HG02798 (cell line): ENCODE data around the gene UBE2I.

Experiments
- ATAC-seq: cut with Tn5 transposase; IDR thresholded peaks from one replicate; pipeline ENCODE4 v1.9.1; 2021; ENCODE audit warnings: mild to moderate bottlenecking; ENCODE audit not compliant: unreplicated experiment, poor library complexity

UBE2I gene

GRCh38 chr16:1311738-1312466 is 2.5 kb downstream of the UBE2I start:
- no peak for ATAC-seq

- ATAC-seq: no peak
These were observed 3.0 kb downstream of the UBE2I start for GRCh38 chr16:1312467-1312816.

DNA sequence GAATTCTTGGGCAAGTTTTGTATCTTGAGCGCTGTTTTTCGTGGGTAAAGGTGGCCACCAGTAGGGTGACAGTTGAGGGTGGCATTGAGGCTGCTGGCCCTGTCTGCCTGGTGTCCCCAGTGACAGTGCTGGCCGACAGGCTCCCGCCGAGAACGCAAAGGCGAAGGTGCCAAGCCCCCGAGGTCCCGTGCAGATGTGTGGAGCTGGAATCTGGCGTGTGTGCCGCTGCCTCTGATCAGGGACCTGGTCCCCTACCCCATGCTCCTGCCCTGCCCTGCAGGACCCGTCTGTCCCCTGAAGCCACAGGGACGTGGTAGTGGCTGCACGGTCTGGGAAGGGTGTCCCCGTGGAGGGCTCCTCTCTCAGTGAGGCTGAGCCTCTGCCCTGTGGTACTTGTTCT is 3.5 kb downstream of the UBE2I start:
- ATAC-seq: no peak

DNA sequence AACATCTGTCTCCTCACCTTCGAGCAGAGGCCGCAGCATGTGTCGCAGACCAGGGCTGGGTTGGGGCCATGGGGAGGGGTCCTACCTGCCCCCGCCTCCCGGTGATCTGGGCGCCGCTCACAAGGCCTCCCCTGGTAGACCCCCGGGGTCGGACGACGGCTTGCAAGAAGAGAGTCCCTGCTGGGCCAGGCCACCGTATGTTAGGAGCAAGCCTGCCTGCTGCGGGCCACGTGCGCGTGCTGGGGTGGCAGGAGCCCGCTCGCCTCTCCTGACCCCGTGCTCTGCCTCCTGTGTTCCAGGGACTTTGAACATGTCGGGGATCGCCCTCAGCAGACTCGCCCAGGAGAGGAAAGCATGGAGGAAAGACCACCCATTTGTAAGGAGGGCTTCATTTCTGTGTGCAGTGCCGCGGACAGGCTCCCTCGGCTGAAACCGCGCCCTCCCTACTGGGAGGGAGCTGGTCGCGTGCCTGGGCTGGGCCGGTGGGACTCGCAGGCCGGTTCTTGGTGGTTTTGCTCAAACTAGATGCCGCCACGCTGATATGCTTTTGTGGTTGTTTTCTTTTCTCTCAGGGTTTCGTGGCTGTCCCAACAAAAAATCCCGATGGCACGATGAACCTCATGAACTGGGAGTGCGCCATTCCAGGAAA is 4.4 kb downstream of the UBE2I start:
- ATAC-seq: no peak

DNA sequence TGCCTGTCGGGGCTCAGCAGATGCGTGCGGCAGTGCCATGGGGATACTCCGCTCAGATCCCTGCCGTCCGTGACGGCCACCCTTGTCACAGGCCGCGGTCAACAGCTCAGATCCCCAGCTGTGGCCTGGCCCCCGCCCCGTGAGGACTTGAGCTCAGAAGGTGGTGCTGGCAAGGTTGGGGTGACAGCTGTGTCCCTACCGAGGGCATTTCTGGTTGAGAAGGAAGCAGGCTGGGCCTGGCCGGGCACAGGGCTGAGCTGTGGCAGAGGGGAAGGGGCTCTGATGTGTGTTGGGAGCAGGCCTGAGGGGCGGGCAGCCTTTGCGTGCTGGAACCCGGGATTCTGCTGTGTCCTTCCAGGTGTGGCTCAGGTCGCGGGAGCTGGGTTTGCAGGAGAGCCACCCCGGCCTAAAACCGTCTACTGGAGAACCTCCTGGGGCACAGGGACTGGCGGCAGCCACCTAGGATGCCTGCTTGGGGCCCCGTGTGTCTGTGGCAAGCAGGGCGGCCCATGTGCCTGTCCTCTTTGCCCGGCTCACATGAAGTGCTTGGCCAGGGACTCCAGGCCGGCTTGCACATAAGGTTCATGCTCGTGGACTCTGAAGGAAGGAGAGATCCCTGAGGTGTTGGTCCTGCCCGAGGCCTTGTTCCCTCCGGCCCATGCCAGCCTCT is 5.1 kb downstream of the UBE2I start:
- ATAC-seq: no peak

DNA sequence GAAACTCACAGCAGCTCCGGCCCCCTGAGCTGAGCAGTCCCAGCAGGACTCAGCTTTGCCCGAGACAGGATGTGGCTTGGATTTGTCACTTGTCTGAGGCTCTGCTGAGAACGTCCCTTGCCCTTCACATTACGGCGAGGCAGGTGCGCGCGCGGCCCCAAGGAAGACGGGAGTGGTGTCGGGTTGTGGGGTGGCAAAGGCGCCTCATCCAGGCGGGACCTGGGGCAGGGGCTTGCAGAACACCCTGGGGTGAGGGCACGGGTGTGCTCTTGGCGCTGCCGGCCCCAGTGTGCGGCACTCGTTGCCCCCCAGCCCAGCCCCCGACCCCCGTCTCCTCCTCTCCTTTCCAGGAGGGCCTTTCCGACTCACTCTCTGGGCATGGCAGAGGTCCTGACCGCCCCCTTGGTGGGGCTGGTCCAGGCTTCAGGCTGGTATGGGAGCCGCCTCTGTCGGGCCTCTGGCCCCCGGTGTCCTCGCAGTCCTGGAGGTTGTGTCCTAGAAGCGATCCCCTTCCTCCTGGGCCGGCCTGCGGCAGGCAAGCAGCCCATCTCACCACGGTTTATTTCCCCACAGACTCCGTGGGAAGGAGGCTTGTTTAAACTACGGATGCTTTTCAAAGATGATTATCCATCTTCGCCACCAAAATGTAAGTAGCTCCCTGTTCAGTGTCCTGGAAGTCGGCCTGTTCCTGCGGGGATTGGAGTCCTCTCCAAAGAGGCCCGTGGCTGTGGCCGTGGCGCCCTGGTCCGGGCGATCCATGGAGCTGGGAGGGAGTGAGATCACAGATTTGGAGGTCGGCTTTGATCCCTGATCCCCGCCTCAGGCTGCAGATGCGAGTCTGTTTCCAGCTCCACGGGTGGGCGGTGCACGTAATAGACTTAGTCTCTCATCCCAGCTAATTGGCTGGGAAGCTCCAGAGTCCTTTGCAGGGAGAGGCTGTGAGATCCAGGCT is 5.9 kb downstream of the UBE2I start:
- ATAC-seq: no peak

DNA sequence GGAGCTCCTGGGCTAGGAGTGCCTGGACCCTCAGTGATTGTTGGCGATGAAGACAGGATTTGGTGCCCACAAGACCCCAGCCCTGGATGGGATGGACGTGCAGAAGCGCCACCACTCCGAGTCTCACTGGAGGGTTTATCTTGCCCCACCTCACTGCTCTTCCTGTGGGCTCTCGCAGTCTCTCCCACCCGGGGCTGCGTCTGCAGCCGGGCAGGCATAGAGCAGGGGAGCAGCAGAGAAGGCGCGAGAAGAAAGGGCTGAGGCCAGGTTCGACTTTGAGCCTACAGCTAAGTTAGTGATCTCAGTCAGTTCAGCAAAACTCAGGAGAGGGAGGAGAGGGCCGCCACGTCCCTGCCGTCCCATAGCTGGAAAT is 6.6 kb downstream of the UBE2I start:
- no peak for ATAC-seq

DNA sequence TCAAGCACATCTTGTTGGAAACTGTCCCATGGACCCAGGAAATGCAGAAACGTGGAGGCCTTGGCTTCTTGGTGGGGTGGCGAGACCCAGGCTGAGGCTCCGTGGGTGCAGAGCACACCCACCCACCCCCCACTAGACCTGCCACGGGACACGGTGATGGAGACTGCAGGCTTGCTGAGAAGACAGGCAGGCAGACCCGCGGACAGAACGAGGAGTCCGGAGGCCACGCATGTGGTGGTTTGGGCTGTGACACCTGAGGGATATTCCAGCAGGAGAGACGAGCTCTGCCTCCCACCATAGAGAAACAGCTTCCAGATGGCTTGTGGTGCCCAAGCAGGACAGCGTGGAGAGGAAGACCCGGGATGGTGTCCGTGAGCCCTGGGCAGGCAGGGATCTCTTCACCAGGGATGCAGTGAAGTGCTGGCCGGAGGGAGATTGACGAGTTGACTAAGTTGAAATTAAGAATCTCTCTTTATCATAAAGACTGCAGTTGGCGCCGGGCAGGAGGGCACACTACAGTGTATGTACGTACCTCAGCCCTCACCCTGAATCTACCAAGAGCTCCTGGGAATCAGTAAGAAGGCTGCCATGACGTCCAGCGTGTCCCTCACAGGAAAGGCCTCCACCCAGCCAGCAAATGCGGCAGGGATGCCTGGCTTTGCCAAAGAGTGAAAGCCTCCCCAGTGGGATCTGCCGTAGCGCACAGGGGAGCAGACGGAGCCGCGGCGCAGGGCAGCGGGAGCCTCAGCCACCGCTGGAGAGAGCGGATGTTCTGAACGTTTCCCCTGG is 8.2 kb downstream of the UBE2I start:
- no peak for ATAC-seq

GRCh38 chr16:1318268-1318545 is 8.8 kb downstream of the UBE2I start:
- no peak for ATAC-seq

DNA sequence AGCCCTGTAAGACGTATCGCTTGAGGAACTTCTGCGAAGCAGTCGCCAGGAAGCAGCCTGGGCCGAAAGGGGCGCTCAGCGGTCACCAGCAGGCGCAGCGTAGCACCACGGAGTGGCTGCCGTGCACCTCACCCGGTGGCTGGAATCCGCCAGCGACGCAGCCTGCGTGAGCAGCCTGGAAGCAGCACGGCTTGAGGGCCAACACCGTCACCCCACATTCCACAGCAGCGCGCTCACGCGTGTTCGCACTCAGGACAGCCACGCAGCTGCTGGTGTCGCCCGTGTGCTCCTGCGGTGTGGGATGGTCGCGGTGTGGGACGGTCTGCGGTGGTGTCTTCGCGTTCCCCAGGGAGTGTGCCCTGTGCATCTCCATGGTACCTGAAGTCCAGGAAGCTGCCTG is 9.6 kb downstream of the UBE2I start:
- no peak for ATAC-seq

DNA sequence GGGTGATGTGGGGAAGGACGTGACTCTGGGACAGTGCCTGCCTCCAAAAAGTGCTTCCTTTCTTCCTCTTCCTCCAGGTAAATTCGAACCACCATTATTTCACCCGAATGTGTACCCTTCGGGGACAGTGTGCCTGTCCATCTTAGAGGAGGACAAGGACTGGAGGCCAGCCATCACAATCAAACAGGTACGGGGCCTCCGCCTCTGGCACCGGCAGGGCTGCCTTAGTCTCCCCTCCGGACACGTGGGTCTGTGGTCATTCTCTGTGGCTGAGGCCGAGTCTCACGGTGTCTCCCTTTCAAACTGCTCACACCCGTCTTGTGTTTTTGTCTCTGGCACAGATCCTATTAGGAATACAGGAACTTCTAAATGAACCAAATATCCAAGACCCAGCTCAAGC is 10.7 kb downstream of the UBE2I start:
- ATAC-seq: no peak

DNA sequence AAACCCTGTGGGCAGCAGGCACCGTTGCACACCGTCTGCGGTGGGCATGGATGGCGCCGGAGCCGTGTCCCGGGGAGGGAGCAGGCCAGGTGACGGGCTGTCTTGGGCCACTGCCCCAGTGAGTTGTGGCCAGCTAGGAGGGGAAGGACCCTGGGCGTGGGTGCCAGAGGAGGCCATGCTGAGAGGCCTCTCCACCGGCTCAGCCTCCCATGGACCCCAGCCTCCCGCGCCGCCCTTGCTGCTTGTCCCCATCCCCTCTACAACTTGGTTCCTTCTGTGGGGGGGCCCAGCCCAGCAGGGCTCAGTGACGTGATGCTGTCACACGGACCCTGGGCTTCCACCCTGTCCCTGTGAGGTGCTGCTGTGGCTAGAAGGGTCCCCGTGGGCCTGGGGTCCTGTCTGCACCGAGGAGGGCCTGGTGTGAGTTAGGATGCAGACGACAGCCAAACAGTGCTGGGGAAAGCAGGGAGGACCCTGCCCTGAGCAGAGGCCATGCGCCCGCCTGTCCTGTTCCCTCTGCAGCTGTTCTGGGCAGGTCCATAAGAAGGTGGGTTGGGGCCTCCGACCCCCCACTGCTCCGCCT is 11.3 kb downstream of the UBE2I start:
- ATAC-seq: no peak

DNA sequence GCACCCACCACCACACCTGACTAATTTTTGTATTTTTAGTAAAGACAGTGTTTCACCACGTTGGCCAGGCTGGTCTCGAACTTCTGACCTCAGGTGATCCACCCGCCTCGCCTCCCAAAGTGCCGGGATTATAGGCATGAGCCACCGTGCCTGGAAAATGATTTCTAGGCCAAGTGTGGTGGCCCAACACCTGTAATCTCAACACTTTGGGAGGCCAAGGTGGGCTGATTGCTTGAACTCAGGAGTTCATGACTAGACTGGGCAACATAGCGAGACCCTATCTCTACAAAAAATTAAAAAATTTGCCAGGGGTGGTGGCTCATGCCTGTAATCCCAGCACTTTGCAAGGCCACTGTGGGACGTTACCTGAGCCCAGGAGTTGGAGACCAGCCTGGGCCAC is 13.0 kb downstream of the UBE2I start:
- no peak for ATAC-seq

DNA sequence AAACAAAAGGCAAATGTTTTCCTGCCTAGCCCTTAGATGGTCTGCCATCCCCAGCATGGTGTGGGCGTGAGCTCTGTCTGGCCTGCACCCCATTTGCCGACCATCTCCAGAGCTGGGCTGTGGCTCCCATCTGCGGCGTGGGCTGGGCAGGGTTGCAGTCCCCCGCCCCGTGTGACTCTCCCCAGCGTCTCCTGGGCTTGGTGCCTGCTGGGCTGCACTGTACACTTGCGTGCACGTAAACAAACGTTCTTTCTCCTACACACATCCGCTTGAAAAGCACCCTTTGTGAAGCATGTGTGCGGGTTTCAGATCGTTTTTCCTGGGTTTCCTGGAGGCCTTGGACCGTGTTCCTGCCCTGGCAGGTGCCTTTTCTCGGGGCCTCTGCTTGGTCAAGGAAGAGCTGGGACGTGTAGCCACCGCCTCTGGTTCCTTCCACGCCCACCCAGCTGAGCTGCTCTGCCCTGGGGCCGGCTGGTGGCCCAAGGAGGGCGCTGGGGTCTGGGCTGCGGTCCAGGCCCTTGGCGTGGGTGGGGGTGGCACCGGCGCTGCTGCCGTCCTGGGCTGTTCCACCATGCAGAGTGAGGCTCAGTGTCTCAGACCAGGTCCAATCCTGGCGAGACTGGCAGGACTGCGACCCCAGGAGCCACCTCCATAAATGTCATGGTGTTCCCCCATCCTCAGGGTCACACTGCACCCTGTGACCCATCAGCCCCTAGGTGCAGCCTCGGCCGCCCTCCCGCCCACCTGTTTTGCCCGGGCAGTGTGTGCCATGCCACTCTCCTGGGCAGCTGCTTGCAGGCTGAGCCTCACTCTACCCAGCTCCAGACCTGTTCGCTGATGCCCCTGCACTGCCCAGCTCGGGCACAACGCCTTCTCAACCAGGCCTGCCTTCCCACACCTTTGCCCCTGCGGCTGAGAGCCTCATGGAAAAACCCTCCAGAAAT is 14.1 kb downstream of the UBE2I start:
- ATAC-seq: no peak

GRCh38 chr16:1324286-1324826 is 14.9 kb downstream of the UBE2I start:
- ATAC-seq: no peak

GRCh38 chr16:1325261-1325660 is 15.8 kb downstream of the UBE2I start:
- ATAC-seq: no peak

DNA sequence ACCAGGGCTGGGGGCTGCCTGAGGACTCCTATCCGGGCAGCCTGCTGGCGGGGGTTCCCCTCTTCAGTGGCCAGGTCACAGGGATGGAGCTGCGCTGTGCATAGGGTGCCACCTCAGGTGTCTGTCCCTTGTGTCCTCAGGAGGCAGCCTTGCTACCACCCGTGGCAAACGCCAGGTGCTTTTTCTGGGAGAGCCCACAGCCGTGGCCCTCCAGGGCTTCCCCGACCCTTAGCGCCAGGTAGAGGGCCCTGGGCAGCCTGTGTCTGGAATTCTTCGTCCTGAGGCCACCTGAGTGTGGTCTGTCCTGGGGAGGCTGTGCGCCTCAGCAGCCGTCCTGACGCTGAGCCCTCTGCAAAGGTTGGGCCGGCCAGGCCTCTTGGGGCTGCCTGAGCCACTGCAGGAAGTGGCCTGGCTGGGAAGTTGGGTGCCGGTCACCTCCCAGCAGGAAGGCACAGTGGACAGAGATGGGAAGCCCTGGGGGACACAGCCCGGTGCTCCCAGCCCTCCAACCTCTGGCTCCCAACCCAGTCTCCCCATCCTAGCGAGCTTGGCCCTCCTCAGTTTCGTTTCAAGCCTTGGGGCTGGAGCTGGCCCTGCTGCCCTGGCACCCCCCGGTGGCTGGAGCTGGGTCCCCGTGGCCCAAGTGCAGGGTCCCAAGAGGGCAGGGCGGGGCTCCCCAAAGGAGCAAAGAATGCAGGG is 16.4 kb downstream of the UBE2I start:
- ATAC-seq: no peak

GRCh38 chr16:1326391-1326790 is 17.0 kb downstream of the UBE2I start:
- no peak for ATAC-seq
